ENCODE measurements around the gene GABARAP. TPM values are rescaled to one million over a fixed set of nuclear protein-coding genes. Genes with fewer than 3 reads are reported as not detected.

GABARAP gene
- polyA plus RNA-seq, 4 donors: 396 to 619 (median 451) TPM

GRCh38 chr17:7241090-7241733, 1.0 kb downstream of the GABARAP start:
- no peak for DNase-seq (ENCODE audit: low read depth in 4 of 4, low spot score in 2 of 4)

GRCh38 chr17:7240375-7240774, 1.9 kb downstream of the GABARAP start:
- no peak for DNase-seq (ENCODE audit: low read depth in 4 of 4, low spot score in 2 of 4)

DNA sequence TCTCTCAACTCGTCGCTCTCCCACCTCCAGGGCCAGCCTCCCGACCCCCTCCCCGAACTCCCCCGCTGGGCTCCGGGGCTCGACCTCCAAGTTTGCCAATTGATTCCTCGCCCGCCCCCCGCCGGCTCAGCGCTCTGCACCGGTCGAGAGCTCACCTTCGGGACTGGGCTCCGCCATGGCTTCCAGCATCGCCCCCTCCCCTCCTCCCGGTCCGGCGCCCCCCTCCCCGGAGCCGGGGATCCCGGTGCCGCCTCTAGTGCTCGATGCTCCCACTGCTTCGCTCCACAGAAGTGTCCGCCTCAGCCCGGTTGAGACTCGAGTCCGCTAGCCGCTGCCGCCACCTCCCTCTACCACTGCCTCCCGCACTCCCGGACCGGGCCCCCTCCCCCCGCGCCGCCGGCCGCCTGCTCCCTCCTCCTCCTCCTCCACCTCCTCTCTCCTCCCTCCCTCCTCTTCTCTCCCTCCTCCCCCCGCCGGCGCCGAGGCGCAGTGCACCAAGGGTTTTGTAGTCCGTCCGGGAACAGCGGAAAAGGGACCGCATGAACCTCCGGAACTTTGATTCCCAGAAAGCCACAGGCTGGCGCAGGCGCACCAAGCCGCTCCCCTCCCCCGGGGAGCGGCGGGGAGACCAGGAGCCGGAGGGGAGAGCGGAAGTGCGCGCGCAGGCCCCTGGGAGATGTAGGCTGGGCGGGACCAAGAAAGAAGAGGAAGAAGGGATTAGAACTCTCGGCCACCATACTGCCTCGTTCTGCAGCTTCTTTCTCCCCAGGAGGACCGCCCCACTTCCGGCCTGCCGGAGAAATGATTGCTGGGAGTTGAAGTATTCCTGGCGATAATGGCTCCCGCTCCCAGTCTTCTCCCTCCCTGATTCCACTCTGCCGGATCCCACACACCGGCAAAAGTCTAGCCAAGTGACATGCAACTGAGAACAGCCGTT, 2.9 kb downstream of the GABARAP start, which contains the start of gene PHF23:
Gene PHF23 (minus strand): TSS at position 367 of the 937 bp plus-strand sequence. CDS start 178 bp downstream, at position 189.
- DNase-seq (ENCODE audit: low read depth in 4 of 4, low spot score in 2 of 4): peak; percentile 94 to 99 (median 99)

DNA sequence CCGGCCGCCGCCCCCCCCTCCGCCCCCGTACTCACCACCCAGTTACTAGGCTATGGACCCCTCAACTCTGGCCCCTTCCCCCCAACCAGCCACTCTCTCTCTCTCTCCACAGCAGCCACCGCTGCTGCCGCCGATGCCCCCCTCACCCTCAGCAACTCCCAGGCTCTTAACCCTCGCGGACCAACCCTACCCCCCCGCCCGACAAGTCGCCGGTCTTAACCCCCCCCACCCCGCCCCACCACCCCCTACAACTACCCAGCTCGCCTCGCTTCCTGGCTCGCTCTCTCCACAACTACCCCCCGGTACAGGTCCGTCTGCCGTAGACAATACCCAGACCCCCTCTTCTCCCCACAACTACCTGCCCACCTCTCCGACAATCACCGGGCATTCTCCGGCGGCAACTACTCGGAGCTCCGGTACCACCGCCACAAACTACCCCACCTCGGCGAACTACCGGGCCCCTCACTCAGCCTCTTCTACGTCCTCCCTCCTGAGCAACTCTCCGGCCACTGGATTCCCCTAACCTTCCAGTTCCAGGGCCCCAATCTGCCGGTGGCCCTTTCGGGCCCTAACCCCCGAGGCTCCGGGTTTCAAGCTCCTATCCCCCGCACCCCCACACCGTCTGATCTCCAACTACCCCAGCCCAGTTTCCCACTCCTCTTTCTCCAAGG, 3.7 kb downstream of the GABARAP start:
- DNase-seq (ENCODE audit: low read depth in 4 of 4, low spot score in 2 of 4): no peak

DNA sequence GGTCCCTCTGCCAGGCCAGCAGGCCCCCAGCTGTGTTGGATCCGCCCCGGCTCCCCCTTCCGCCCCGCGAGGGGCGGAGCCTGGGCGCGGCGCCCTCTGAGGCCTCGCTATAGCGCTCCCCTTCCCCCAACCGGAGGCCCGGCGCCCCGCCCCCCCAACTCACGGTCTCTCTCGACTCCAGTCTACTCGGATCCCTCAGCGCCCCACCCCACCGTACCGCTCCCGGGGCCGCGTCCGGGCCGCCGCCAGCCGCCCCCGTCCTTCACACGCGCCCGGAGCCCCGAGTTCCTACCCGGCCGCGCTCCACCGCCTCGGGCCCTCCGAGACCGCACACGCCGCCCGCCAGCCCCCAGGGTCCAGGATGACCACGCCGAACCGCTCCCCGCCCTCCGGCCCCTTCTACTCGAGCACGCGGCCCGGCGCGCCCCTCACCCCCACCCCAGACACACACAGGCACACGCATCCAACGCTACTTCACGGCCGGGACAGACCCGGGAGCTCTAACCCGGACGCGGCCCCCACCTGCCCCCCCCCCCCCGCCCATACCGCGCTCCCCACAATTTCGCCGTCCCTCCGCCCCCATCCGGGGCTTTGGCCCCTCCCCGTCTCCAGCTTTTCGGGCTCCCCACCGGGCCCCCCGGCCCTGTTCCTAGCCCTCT, 4.4 kb downstream of the GABARAP start:
- no peak for DNase-seq (ENCODE audit: low read depth in 4 of 4, low spot score in 2 of 4)

- DNase-seq (ENCODE audit: low read depth in 4 of 4, low spot score in 2 of 4): no peak
Observed at GRCh38 chr17:7237266-7237760, 4.9 kb downstream of the GABARAP start.

GRCh38 chr17:7236808-7237207, 5.4 kb downstream of the GABARAP start:
- no peak for DNase-seq (ENCODE audit: low read depth in 4 of 4, low spot score in 2 of 4)

DNA sequence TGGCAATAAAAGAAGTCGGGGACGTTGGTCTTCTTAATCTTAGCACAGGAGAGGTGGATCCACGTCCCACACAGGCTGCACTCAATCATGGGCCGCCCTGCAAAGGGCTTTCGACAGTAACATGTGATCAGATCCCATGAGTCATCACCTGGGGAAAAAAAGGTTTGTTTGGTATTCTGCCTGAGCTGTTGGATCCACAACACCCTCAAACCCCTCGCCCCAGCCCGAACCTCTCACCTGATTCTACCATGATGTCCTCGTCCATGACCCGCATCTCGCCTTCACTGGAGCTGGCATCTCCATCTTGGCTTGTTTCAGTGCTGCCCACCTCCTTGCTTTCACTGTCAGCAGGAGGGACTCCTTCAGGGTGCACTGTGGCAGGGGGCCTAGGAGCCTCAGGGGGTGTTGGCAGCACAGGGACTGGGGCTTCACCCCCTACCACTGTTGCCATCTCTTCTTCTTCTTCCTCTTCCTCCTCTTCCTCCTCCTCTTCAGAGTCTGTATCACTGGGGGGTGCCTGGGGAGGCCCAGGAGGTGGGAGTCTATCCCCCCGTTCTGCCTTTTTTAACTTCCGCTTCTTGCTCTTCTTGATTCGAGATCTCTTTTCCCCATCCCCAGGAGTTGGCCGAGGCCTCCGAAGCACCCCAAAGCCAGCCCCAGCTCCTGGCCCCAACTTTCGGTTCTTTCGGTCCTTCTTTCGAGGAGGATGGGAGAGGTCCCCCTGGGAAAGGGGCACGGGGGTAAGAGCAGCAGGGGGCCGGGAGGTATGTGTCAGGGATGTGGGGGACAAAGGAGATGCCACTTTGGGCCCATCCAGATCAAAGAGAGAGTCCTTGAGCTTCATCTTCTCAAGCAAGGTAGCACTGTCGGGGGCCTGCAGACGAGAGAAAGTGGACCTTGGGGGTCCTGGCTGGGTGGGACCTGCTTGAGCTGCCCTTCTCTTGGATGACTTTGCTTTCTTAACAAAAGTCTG, 6.3 kb downstream of the GABARAP start:
- DNase-seq (ENCODE audit: low read depth in 4 of 4, low spot score in 2 of 4): no peak

GRCh38 chr17:7234083-7234951, 7.9 kb downstream of the GABARAP start, which contains the start of gene DVL2:
DVL2 (minus strand) TSS chr17:7234517; CDS start chr17:7234262, 255 bp downstream.
- DNase-seq (ENCODE audit: low read depth in 4 of 4, low spot score in 2 of 4): peak in 1 of 4 donors; percentile 93

DNA sequence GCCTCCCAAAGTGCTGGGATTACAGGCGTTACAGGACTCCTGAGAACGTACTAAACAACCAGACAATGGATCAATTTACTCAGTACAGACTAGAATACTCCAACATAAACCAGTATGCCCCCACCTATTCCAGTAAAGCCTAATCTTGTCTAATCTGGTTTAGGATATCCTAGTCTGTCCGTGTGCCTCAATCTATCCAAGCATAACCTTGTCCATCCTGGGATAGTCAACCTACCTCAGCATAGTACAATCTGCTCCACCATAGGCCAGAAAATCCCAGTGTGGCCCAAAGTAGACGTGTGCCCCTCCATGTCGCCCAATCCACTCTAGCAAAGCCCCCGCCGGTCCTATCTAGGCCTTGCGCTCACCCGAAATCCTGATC, 8.6 kb downstream of the GABARAP start:
- DNase-seq (ENCODE audit: low read depth in 4 of 4, low spot score in 2 of 4): no peak

- DNase-seq (ENCODE audit: low read depth in 4 of 4, low spot score in 2 of 4): no peak
Observed at GRCh38 chr17:7232114-7232513, 10.1 kb downstream of the GABARAP start.

DNA sequence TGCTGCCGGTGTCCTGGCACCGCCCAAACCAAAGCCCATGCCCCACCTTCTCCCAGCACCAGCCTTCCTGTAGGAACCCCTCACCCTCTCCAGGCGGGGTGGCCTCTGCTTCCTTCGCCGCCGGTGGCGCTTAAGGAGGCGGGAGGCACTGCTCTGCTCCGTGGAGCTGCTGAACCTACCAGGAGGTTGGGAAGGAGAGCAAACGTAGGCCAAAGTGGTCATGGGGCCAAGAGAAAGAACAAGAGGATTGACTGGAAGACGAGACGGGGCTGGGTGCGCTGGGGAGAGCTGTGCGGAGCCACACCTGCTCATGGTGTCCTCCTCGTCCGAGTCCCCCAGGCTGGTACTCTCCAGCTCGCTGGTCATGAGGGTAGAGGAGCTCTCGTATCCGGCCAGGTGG, 12.7 kb downstream of the GABARAP start:
- no peak for DNase-seq (ENCODE audit: low read depth in 4 of 4, low spot score in 2 of 4)

- DNase-seq (ENCODE audit: low read depth in 4 of 4, low spot score in 2 of 4): no peak
Observed at GRCh38 chr17:7228920-7229319, 13.3 kb downstream of the GABARAP start.

GRCh38 chr17:7226721-7227710, 15.2 kb downstream of the GABARAP start:
- no peak for DNase-seq (ENCODE audit: low read depth in 4 of 4, low spot score in 2 of 4)

GRCh38 chr17:7225711-7226331, 16.4 kb downstream of the GABARAP start:
- no peak for DNase-seq (ENCODE audit: low read depth in 4 of 4, low spot score in 2 of 4)

DNA sequence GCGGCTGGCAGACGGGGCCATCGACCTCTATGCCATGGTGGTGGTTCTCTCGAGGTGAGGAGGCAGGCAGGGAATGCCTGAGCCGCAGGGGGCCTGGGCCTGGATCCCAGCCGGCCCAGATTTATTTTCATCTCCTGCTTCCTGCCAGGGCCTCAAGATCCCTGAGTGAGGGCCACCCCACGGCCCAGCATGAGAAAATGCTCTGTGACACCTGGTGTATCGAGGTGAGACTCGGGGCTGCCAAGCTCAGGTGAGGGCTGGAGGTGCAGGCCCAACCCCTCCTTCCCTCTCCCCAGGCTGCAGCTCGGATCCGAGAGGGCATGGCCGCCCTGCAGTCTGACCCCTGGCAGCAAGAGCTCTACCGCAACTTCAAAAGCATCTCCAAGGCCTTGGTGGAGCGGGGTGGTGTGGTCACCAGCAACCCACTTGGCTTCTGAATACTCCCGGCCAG, 17.6 kb downstream of the GABARAP start:
- DNase-seq (ENCODE audit: low read depth in 4 of 4, low spot score in 2 of 4): no peak

- DNase-seq (ENCODE audit: low read depth in 4 of 4, low spot score in 2 of 4): no peak
Observed at GRCh38 chr17:7224110-7224509, 18.1 kb downstream of the GABARAP start.

All from left renal cortex interstitium (tissue), 4 donors.